ENCODE data around the gene ZNF223.

ZNF223 gene

GRCh38 chr19:44051650-44052402, at the start of gene ZNF223:
TSS of gene ZNF223 (plus strand) at chr19:44052036. CDS start at chr19:44055177, 3,141 bp downstream.
- DNase-seq (ENCODE audit: low read depth, low spot score): peak; percentile 97

- DNase-seq (ENCODE audit: low read depth, low spot score): no peak
Observed at GRCh38 chr19:44002212-44002565, 49.6 kb upstream of the ZNF223 start.

- peak; percentile 97 for DNase-seq (ENCODE audit: low read depth, low spot score)
Observed at GRCh38 chr19:44002566-44003460, 49.0 kb upstream of the ZNF223 start, which contains the start of gene ZNF230. TSS of gene ZNF230 (plus strand) at chr19:44002957. CDS start at chr19:44007079, 4,122 bp downstream.

- DNase-seq (ENCODE audit: low read depth, low spot score): peak; percentile 11
Observed at GRCh38 chr19:44003461-44004009, 48.3 kb upstream of the ZNF223 start.

GRCh38 chr19:44005973-44006372, 45.9 kb upstream of the ZNF223 start:
- no peak for DNase-seq (ENCODE audit: low read depth, low spot score)

- no peak for DNase-seq (ENCODE audit: low read depth, low spot score)
Observed at GRCh38 chr19:44007473-44007872, 44.4 kb upstream of the ZNF223 start.

- no peak for DNase-seq (ENCODE audit: low read depth, low spot score)
Observed at GRCh38 chr19:44010468-44010867, 41.4 kb upstream of the ZNF223 start.

- DNase-seq (ENCODE audit: low read depth, low spot score): no peak
Observed at GRCh38 chr19:44019498-44019897, 32.3 kb upstream of the ZNF223 start.

- DNase-seq (ENCODE audit: low read depth, low spot score): no peak
Observed at GRCh38 chr19:44021221-44021620, 30.6 kb upstream of the ZNF223 start.

GRCh38 chr19:44024900-44025216, 27.0 kb upstream of the ZNF223 start:
- DNase-seq (ENCODE audit: low read depth, low spot score): no peak

GRCh38 chr19:44025217-44025936, 26.5 kb upstream of the ZNF223 start, which contains the start of gene ZNF222:
TSS of gene ZNF222 (plus strand) at chr19:44025379. CDS start at chr19:44025437, 58 bp downstream.
- DNase-seq (ENCODE audit: low read depth, low spot score): peak; percentile 94

GRCh38 chr19:44026622-44027021, 25.2 kb upstream of the ZNF223 start:
- no peak for DNase-seq (ENCODE audit: low read depth, low spot score)

GRCh38 chr19:44032001-44032610, 19.7 kb upstream of the ZNF223 start:
- no peak for DNase-seq (ENCODE audit: low read depth, low spot score)

- no peak for DNase-seq (ENCODE audit: low read depth, low spot score)
Observed at GRCh38 chr19:44042147-44042546, 9.7 kb upstream of the ZNF223 start.

GRCh38 chr19:44050740-44051649, 841 bp upstream of the ZNF223 start:
- DNase-seq (ENCODE audit: low read depth, low spot score): peak; percentile 19

- no peak for DNase-seq (ENCODE audit: low read depth, low spot score)
Observed at GRCh38 chr19:44055870-44056269, 4.0 kb downstream of the ZNF223 start.

GRCh38 chr19:44059229-44059628, 7.4 kb downstream of the ZNF223 start:
- no peak for DNase-seq (ENCODE audit: low read depth, low spot score)

- no peak for DNase-seq (ENCODE audit: low read depth, low spot score)
Observed at GRCh38 chr19:44061038-44061437, 9.2 kb downstream of the ZNF223 start.

- DNase-seq (ENCODE audit: low read depth, low spot score): no peak
Observed at GRCh38 chr19:44066305-44066704, 14.5 kb downstream of the ZNF223 start.

- no peak for DNase-seq (ENCODE audit: low read depth, low spot score)
Observed at GRCh38 chr19:44069415-44069814, 17.6 kb downstream of the ZNF223 start.

Measured in astrocyte of the hippocampus (primary cell).